ENCODE measurements around the gene GPANK1. TPM values are rescaled to one million over a fixed set of nuclear protein-coding genes. Genes with fewer than 3 reads are reported as not detected.

GPANK1 gene
- total RNA-seq, 2 donors from 2014 or later = 14.7 to 20.0 TPM

- H3K27me3 ChIP-seq = no peaks in the 10 kb centered on the region
- TF ChIP-seq CTCF (IDR thresholded peaks at IDR 0.05) = no peak
- no peaks in the 10 kb centered on the region for H3K9me3 ChIP-seq
- DNase-seq (ENCODE audit: low spot score) = no peak
- no peak overlapping the region for H3K4me3 ChIP-seq
- H3K4me1 ChIP-seq = peaks cover 0 to 1% of the 10 kb centered on the region in 2 donors
- no peak overlapping the region for H3K27ac ChIP-seq
- peaks cover 96% of the 10 kb centered on the region for H3K36me3 ChIP-seq
These were observed 37.0 kb downstream of the GPANK1 start for GRCh38 chr6:31627690-31628287.

- H3K36me3 ChIP-seq = peaks cover 88% of the 10 kb centered on the region
- peaks cover 0 to 10% of the 10 kb centered on the region in 2 donors for H3K4me1 ChIP-seq
- no peak for TF ChIP-seq CTCF (IDR thresholded peaks at IDR 0.05)
- no peaks in the 10 kb centered on the region for H3K27me3 ChIP-seq
- H3K4me3 ChIP-seq = no peak overlapping the region
- H3K9me3 ChIP-seq = no peaks in the 10 kb centered on the region
- H3K27ac ChIP-seq = no peak overlapping the region
- no peak for DNase-seq (ENCODE audit: low spot score)
These were observed 37.8 kb downstream of the GPANK1 start for GRCh38 chr6:31626952-31627351.

- TF ChIP-seq CTCF (IDR thresholded peaks at IDR 0.05) = no peak
- Histone ChIP-seq H3K4me3 (no peak overlapping the region), H3K9me3 (no peaks in the 10 kb centered on the region), H3K27ac (no peak overlapping the region), H3K27me3 (no peaks in the 10 kb centered on the region), H3K36me3 (peaks cover 59% of the 10 kb centered on the region), H3K4me1 (peaks cover 0 to 18% of the 10 kb centered on the region in 2 donors)
- no peak for DNase-seq (ENCODE audit: low spot score)
These were observed 40.7 kb downstream of the GPANK1 start for GRCh38 chr6:31624070-31624469.

- Histone ChIP-seq H3K4me1 (peaks cover 0 to 18% of the 10 kb centered on the region in 2 donors), H3K9me3 (no peaks in the 10 kb centered on the region), H3K36me3 (peaks cover 45% of the 10 kb centered on the region), H3K27ac (no peak overlapping the region), H3K4me3 (no peak overlapping the region), H3K27me3 (no peaks in the 10 kb centered on the region)
- TF ChIP-seq CTCF (IDR thresholded peaks at IDR 0.05) = no peak
- DNase-seq (ENCODE audit: low spot score) = no peak
These were observed 42.1 kb downstream of the GPANK1 start for GRCh38 chr6:31622684-31623091.

GRCh38 chr6:31621991-31622390 is 42.8 kb downstream of the GPANK1 start:
- no peak for DNase-seq (ENCODE audit: low spot score)
- Histone ChIP-seq H3K4me1 (peaks cover 0 to 18% of the 10 kb centered on the region in 2 donors), H3K9me3 (no peaks in the 10 kb centered on the region), H3K27ac (peak overlapping the region; percentile 93 to 99), H3K4me3 (peak overlapping the region in 1 of 2 donors; percentile 81), H3K27me3 (no peaks in the 10 kb centered on the region), H3K36me3 (peaks cover 38% of the 10 kb centered on the region)
- no peak for TF ChIP-seq CTCF (IDR thresholded peaks at IDR 0.05)

Data from right atrium auricular region (tissue), 2 donors.